HG03135 (cell line): ENCODE measurements around the gene HK2.

Experiments
- ATAC-seq: cut with Tn5 transposase; IDR thresholded peaks from one replicate; pipeline ENCODE4 v1.9.1; 2021; ENCODE audit warnings: mild to moderate bottlenecking, moderate library complexity; ENCODE audit not compliant: unreplicated experiment

HK2 gene

DNA sequence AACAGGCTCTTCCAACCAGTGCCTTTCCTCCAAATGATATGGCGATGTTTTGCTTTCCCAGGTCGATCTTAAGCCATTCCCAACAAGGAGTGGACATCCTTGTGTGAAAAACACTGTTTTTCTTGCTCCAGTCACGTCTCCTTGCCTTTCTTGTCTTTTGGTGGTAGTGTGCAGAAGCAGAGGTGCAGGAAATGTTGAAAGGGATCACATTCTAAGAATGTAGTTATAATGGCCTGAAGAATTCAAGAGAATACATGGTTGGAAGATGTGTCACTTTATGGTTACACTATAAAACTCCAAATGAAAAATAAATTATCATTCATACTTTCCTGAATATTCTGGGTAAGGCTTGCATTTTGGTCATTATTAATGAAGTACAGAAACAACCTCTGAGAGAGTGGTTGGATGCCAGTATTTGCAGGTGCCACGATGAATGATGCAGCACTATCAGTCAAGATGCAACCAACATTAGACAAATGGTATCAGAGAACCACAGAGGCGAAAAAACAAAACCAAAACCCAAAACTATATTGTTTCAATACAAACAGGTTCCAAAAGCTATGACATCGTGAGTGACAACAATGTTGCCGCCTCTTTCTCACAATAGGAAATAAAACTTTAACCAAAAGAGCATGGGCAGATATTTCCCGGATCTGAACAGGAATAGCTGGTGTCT, 97.0 kb downstream of the HK2 start:
- ATAC-seq: no peak

- ATAC-seq: no peak
Measured at GRCh38 chr2:74931940-74932339, 98.0 kb downstream of the HK2 start.

DNA sequence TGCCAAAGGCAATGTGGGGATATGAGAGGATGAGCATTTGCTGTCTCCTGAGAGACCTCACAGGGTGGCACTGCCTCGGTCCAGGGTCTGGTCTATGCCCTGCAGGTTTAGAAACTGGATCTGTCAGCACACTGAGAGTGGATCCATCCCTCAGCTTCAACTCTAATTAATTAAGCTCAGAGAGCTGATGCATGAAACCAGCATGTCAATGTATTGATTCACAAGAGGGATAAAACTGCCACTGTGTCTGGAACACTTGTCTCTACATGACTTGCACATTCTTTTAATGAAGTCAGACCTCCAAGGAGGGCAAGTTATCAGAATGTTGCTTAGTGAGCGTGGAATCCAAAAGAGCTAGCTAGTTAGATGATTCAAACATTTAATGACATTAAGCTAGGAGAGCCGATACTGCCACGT, 102.1 kb downstream of the HK2 start:
- no peak for ATAC-seq

GRCh38 chr2:74937221-74937880, 103.4 kb downstream of the HK2 start:
- no peak for ATAC-seq

DNA sequence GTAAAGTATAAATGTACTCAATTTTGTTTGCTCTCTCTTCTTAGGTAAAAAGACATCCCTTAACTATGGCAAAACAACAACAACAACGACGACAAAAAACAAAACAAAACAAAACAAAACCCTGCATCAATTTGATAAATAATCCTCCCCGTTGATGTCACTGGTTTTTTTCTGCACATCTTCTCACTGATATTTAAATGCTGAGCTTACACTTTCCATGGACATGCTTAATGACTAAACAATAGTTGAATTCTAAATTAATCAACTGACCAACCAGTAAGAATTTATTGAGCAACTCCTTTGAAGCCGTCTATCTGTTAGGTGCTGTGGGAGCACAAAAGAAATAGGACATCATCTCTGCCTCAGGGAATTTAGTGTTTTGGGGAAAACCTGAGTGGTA, 104.3 kb downstream of the HK2 start:
- no peak for ATAC-seq

GRCh38 chr2:74939919-74940812, 106.2 kb downstream of the HK2 start:
- ATAC-seq: no peak

- ATAC-seq: no peak
Measured at GRCh38 chr2:74941284-74941683, 107.4 kb downstream of the HK2 start.

- ATAC-seq: no peak
Measured at GRCh38 chr2:74942263-74942662, 108.3 kb downstream of the HK2 start.
